IgD-negative memory B cell (primary cell): ENCODE data around the gene FEZ2. TPM values are rescaled to one million over a fixed set of nuclear protein-coding genes. Genes with fewer than 3 reads are reported as not detected.

ENCODE experiments used
- H3K27ac Mint-ChIP-seq, 3 donors: one replicate each; pipeline ENCODE4 v1.8.0; 2020 to 2022; ENCODE audit warnings: mild to moderate bottlenecking in 3 of 3, mixed read lengths in 3 of 3, moderate library complexity in 1 of 3
- H3K27me3 Mint-ChIP-seq: one replicate; pipeline ENCODE4 v1.8.0; 2021; ENCODE audit warnings: mixed read lengths
- H3K36me3 Mint-ChIP-seq: one replicate; pipeline ENCODE4 v1.8.0; 2020; ENCODE audit warnings: mild to moderate bottlenecking, mixed read lengths
- H3K4me1 Mint-ChIP-seq, 3 donors: one replicate each; pipeline ENCODE4 v1.8.0; 2020 to 2022; ENCODE audit warnings: mixed read lengths in 3 of 3, mild to moderate bottlenecking in 1 of 3
- H3K4me3 Mint-ChIP-seq, 4 donors: one replicate each; pipeline ENCODE4 v1.8.0; 2020 to 2022; ENCODE audit warnings: mild to moderate bottlenecking in 4 of 4, mixed read lengths in 4 of 4, moderate library complexity in 3 of 4
- H3K9me3 Mint-ChIP-seq, 3 donors: one replicate each; pipeline ENCODE4 v1.8.0; 2020 to 2021; ENCODE audit warnings: mixed read lengths in 3 of 3, mild to moderate bottlenecking in 1 of 3
- polyA plus RNA-seq: library from polyadenylated mRNA; unstranded; fragments of 300-500 nt; fragmentation: Illumina TruSeq; gene quantifications from one replicate; pipeline ENCODE4 v1.2.3, GENCODE V29; 2021

Gene FEZ2
- polyA plus RNA-seq, 1 donor from 2014 or later = 2.3 TPM

GRCh38 chr2:36577884-36578283 is 20.1 kb downstream of the FEZ2 start:
- no peaks in the 10 kb centered on the region for H3K9me3 Mint-ChIP-seq
- H3K4me3 Mint-ChIP-seq = no peak overlapping the region
- peaks cover 24% of the 10 kb centered on the region for H3K36me3 Mint-ChIP-seq
- H3K27me3 Mint-ChIP-seq = no peaks in the 10 kb centered on the region
- peaks cover 0 to 2% (median 0%) of the 10 kb centered on the region in 3 donors for H3K4me1 Mint-ChIP-seq
- no peak overlapping the region for H3K27ac Mint-ChIP-seq

GRCh38 chr2:36574560-36574959 is 23.4 kb downstream of the FEZ2 start:
- no peak overlapping the region for H3K4me3 Mint-ChIP-seq
- H3K27ac Mint-ChIP-seq = no peak overlapping the region
- H3K4me1 Mint-ChIP-seq = peaks cover 0 to 2% (median 0%) of the 10 kb centered on the region in 3 donors
- no peaks in the 10 kb centered on the region for H3K9me3 Mint-ChIP-seq
- H3K27me3 Mint-ChIP-seq = no peaks in the 10 kb centered on the region
- H3K36me3 Mint-ChIP-seq = peaks cover 23% of the 10 kb centered on the region

- Mint-ChIP-seq H3K4me3 (no peak overlapping the region), H3K27ac (no peak overlapping the region), H3K4me1 (no peaks in the 10 kb centered on the region), H3K27me3 (no peaks in the 10 kb centered on the region), H3K9me3 (no peaks in the 10 kb centered on the region), H3K36me3 (peaks cover 19% of the 10 kb centered on the region)
These were observed 24.8 kb downstream of the FEZ2 start for GRCh38 chr2:36573165-36573564.

GRCh38 chr2:36572719-36573059 is 25.3 kb downstream of the FEZ2 start:
- Mint-ChIP-seq H3K36me3 (peaks cover 17% of the 10 kb centered on the region), H3K4me1 (no peaks in the 10 kb centered on the region), H3K4me3 (no peak overlapping the region), H3K27ac (no peak overlapping the region), H3K9me3 (no peaks in the 10 kb centered on the region), H3K27me3 (no peaks in the 10 kb centered on the region)

GRCh38 chr2:36572054-36572718 is 25.8 kb downstream of the FEZ2 start:
- peaks cover 15% of the 10 kb centered on the region for H3K36me3 Mint-ChIP-seq
- no peak overlapping the region for H3K4me3 Mint-ChIP-seq
- H3K27me3 Mint-ChIP-seq = no peaks in the 10 kb centered on the region
- H3K9me3 Mint-ChIP-seq = no peaks in the 10 kb centered on the region
- H3K4me1 Mint-ChIP-seq = peaks cover 0 to 1% (median 0%) of the 10 kb centered on the region in 3 donors
- no peak overlapping the region for H3K27ac Mint-ChIP-seq

- no peaks in the 10 kb centered on the region for H3K9me3 Mint-ChIP-seq
- no peak overlapping the region for H3K27ac Mint-ChIP-seq
- peaks cover 21% of the 10 kb centered on the region for H3K36me3 Mint-ChIP-seq
- H3K4me1 Mint-ChIP-seq = peaks cover 0 to 1% (median 0%) of the 10 kb centered on the region in 3 donors
- no peaks in the 10 kb centered on the region for H3K27me3 Mint-ChIP-seq
- H3K4me3 Mint-ChIP-seq = no peak overlapping the region
These were observed 27.6 kb downstream of the FEZ2 start for GRCh38 chr2:36570416-36570815.

- H3K4me1 Mint-ChIP-seq = peaks cover 0 to 1% (median 0%) of the 10 kb centered on the region in 3 donors
- peaks cover 26% of the 10 kb centered on the region for H3K36me3 Mint-ChIP-seq
These were observed 28.6 kb downstream of the FEZ2 start for GRCh38 chr2:36569267-36569856.

GRCh38 chr2:36568516-36569246 is 29.3 kb downstream of the FEZ2 start:
- H3K36me3 Mint-ChIP-seq = peaks cover 25% of the 10 kb centered on the region
- no peak overlapping the region for H3K4me3 Mint-ChIP-seq
- peaks cover 0 to 4% (median 0%) of the 10 kb centered on the region in 3 donors for H3K4me1 Mint-ChIP-seq
- no peak overlapping the region for H3K27ac Mint-ChIP-seq
- H3K9me3 Mint-ChIP-seq = no peaks in the 10 kb centered on the region
- no peaks in the 10 kb centered on the region for H3K27me3 Mint-ChIP-seq

More at GRCh38 chr2:36569267-36569856, 28.6 kb downstream of the FEZ2 start:
- Mint-ChIP-seq H3K9me3 (no peaks in the 10 kb centered on the region), H3K27ac (no peak overlapping the region), H3K4me3 (no peak overlapping the region), H3K27me3 (no peaks in the 10 kb centered on the region)

GRCh38 chr2:36567711-36568408 is 30.1 kb downstream of the FEZ2 start:
- no peak overlapping the region for H3K4me3 Mint-ChIP-seq
- H3K27me3 Mint-ChIP-seq = no peaks in the 10 kb centered on the region
- peaks cover 24% of the 10 kb centered on the region for H3K36me3 Mint-ChIP-seq
- H3K4me1 Mint-ChIP-seq = peaks cover 0 to 8% (median 0%) of the 10 kb centered on the region in 3 donors
- no peaks in the 10 kb centered on the region for H3K9me3 Mint-ChIP-seq
- no peak overlapping the region for H3K27ac Mint-ChIP-seq

GRCh38 chr2:36566887-36567286 is 31.1 kb downstream of the FEZ2 start:
- Mint-ChIP-seq H3K27ac (peak overlapping the region in 1 of 3 donors; percentile 33), H3K4me3 (no peak overlapping the region), H3K4me1 (peaks cover 0 to 8% (median 0%) of the 10 kb centered on the region in 3 donors), H3K9me3 (no peaks in the 10 kb centered on the region), H3K27me3 (no peaks in the 10 kb centered on the region), H3K36me3 (peaks cover 20% of the 10 kb centered on the region)

- no peak overlapping the region for H3K4me3 Mint-ChIP-seq
- no peaks in the 10 kb centered on the region for H3K27me3 Mint-ChIP-seq
- H3K27ac Mint-ChIP-seq = no peak overlapping the region
- peaks cover 0 to 8% (median 0%) of the 10 kb centered on the region in 3 donors for H3K4me1 Mint-ChIP-seq
- peaks cover 19% of the 10 kb centered on the region for H3K36me3 Mint-ChIP-seq
- no peaks in the 10 kb centered on the region for H3K9me3 Mint-ChIP-seq
These were observed 32.3 kb downstream of the FEZ2 start for GRCh38 chr2:36565712-36566111.

GRCh38 chr2:36564377-36564930 is 33.5 kb downstream of the FEZ2 start:
- Mint-ChIP-seq H3K4me3 (no peak overlapping the region), H3K27me3 (no peaks in the 10 kb centered on the region), H3K27ac (no peak overlapping the region), H3K4me1 (peaks cover 0 to 8% (median 0%) of the 10 kb centered on the region in 3 donors), H3K36me3 (peaks cover 20% of the 10 kb centered on the region), H3K9me3 (no peaks in the 10 kb centered on the region)

GRCh38 chr2:36562973-36563532 is 34.9 kb downstream of the FEZ2 start:
- no peak overlapping the region for H3K4me3 Mint-ChIP-seq
- H3K4me1 Mint-ChIP-seq = peaks cover 0 to 8% (median 0%) of the 10 kb centered on the region in 3 donors
- peaks cover 18% of the 10 kb centered on the region for H3K36me3 Mint-ChIP-seq
- no peaks in the 10 kb centered on the region for H3K27me3 Mint-ChIP-seq
- no peaks in the 10 kb centered on the region for H3K9me3 Mint-ChIP-seq
- H3K27ac Mint-ChIP-seq = no peak overlapping the region

- Mint-ChIP-seq H3K4me3 (no peak overlapping the region), H3K27me3 (no peaks in the 10 kb centered on the region), H3K4me1 (peaks cover 0 to 7% (median 0%) of the 10 kb centered on the region in 3 donors), H3K9me3 (no peaks in the 10 kb centered on the region), H3K27ac (no peak overlapping the region), H3K36me3 (peaks cover 18% of the 10 kb centered on the region)
These were observed 35.7 kb downstream of the FEZ2 start for GRCh38 chr2:36562240-36562639.
